WTC11 (cell line): ENCODE measurements around the gene MAP1LC3A. TPM values are rescaled to one million over a fixed set of nuclear protein-coding genes. Genes with fewer than 3 reads are reported as not detected.

ENCODE experiments used
- ATAC-seq: fragments of 200-7000 bp; cut with Tn5 transposase; 2 replicates; pipeline ENCODE4 v1.10.0; 2021; ENCODE audit warnings: mild to moderate bottlenecking, moderate library complexity
- CTCF ChIA-PET: fragments of 300-600 bp; sonication (Branson Sonifier 250); formaldehyde crosslinking; loops from one replicate; lab custom pipeline; 2021; ENCODE audit warnings: antibody characterized with exemption; lab: Charles Lee
- POLR2A ChIA-PET: fragments of 350-600 bp; sonication (Branson Sonifier 250); formaldehyde crosslinking; loops from one replicate; lab custom pipeline; 2021; ENCODE audit warnings: antibody characterized with exemption; lab: Charles Lee
- DNase-seq: peaks from one replicate; pipeline ENCODE4 v3.0.0; 2021; ENCODE audit warnings: low spot score
- H3K27ac Mint-ChIP-seq: 2 replicates; pipeline ENCODE4 v1.8.0; 2021; ENCODE audit warnings: mixed read lengths
- H3K27me3 Mint-ChIP-seq: 2 replicates; pipeline ENCODE4 v1.8.0; 2021; ENCODE audit warnings: low read depth, mild to moderate bottlenecking, moderate library complexity, mixed read lengths
- H3K36me3 Mint-ChIP-seq: 2 replicates; pipeline ENCODE4 v1.8.0; 2021; ENCODE audit warnings: mixed read lengths
- H3K4me1 Mint-ChIP-seq: 2 replicates; pipeline ENCODE4 v1.8.0; 2022; ENCODE audit warnings: mixed read lengths
- H3K4me3 Mint-ChIP-seq: 2 replicates; pipeline ENCODE4 v1.8.0; 2021; ENCODE audit warnings: mild to moderate bottlenecking, moderate library complexity, mixed read lengths
- H3K9me3 Mint-ChIP-seq: 2 replicates; pipeline ENCODE4 v1.8.0; 2021; ENCODE audit warnings: mixed read lengths
- ATF2 ChIP-seq: sonication (generic); formaldehyde crosslinking; IDR thresholded peaks from 2 replicates; pipeline ENCODE4 v1.8.1; 2022; ENCODE audit warnings: low read depth, missing genetic modification reagents, borderline replicate concordance
- ATF6 ChIP-seq: sonication (generic); formaldehyde crosslinking; IDR thresholded peaks from 2 replicates; pipeline ENCODE4 v1.8.1; 2023; ENCODE audit warnings: mild to moderate bottlenecking, missing genetic modification reagents
- CBFB ChIP-seq: sonication (generic); formaldehyde crosslinking; IDR thresholded peaks from 2 replicates; pipeline ENCODE4 v1.8.1; 2022; ENCODE audit warnings: mild to moderate bottlenecking, low read depth, missing genetic modification reagents
- GABPB1 ChIP-seq: sonication (generic); formaldehyde crosslinking; IDR thresholded peaks from 2 replicates; pipeline ENCODE4 v1.8.1; 2023; ENCODE audit warnings: mild to moderate bottlenecking, missing genetic modification reagents
- GRHL2 ChIP-seq: fragments of 250-450 bp; sonication (Bioruptor Pico); IDR thresholded peaks from 2 replicates; pipeline ENCODE4 v1.8.0; 2022; ENCODE audit warnings: mild to moderate bottlenecking, moderate library complexity; ENCODE audit not compliant: insufficient replicate concordance, severe bottlenecking
- IRF2 ChIP-seq: sonication (generic); formaldehyde crosslinking; IDR thresholded peaks from 2 replicates; pipeline ENCODE4 v1.8.0; 2022; ENCODE audit warnings: low read depth, missing genetic modification reagents, borderline replicate concordance
- JAZF1 ChIP-seq: fragments of 250-450 bp; sonication (Bioruptor Pico); IDR thresholded peaks from 2 replicates; pipeline ENCODE4 v1.9.0; 2021; ENCODE audit warnings: moderate library complexity, mild to moderate bottlenecking, inconsistent platforms
- MAX ChIP-seq: sonication (generic); formaldehyde crosslinking; IDR thresholded peaks from 2 replicates; pipeline ENCODE4 v1.8.0; 2022; ENCODE audit warnings: mild to moderate bottlenecking, missing genetic modification reagents
- MXD4 ChIP-seq: fragments of 250-450 bp; sonication (Bioruptor Pico); IDR thresholded peaks from 2 replicates; pipeline ENCODE4 v1.8.0; 2021; ENCODE audit warnings: mild to moderate bottlenecking, moderate library complexity, borderline replicate concordance
- NR1H2 ChIP-seq: sonication (generic); formaldehyde crosslinking; IDR thresholded peaks from 2 replicates; pipeline ENCODE4 v1.9.0; 2021; ENCODE audit warnings: mild to moderate bottlenecking, moderate library complexity, missing genetic modification reagents
- NR3C1 ChIP-seq: sonication (generic); formaldehyde crosslinking; conservative IDR thresholded peaks from 2 replicates; pipeline ENCODE4 v1.8.1; 2023; ENCODE audit warnings: low read depth, mild to moderate bottlenecking, missing genetic modification reagents
- PREB ChIP-seq: sonication (generic); formaldehyde crosslinking; IDR thresholded peaks from 2 replicates; pipeline ENCODE4 v1.8.1; 2022; ENCODE audit warnings: mild to moderate bottlenecking, missing genetic modification reagents, moderate library complexity, borderline replicate concordance
- SMAD4 ChIP-seq: sonication (generic); formaldehyde crosslinking; IDR thresholded peaks from 2 replicates; pipeline ENCODE4 v1.8.0; 2022; ENCODE audit warnings: mild to moderate bottlenecking, missing genetic modification reagents
- ZBTB21 ChIP-seq: sonication (generic); formaldehyde crosslinking; IDR thresholded peaks from 2 replicates; pipeline ENCODE4 v1.8.1; 2023; ENCODE audit warnings: mild to moderate bottlenecking, missing genetic modification reagents, borderline replicate concordance
- ZBTB43 ChIP-seq: sonication (generic); formaldehyde crosslinking; IDR thresholded peaks from 2 replicates; pipeline ENCODE4 v1.8.1; 2023; ENCODE audit warnings: mild to moderate bottlenecking, missing genetic modification reagents
- ZNF219 ChIP-seq: sonication (generic); formaldehyde crosslinking; IDR thresholded peaks from 2 replicates; pipeline ENCODE4 v1.8.0; 2023; ENCODE audit warnings: missing genetic modification reagents, mild to moderate bottlenecking, borderline replicate concordance
- ZNF232 ChIP-seq: sonication (generic); formaldehyde crosslinking; IDR thresholded peaks from 2 replicates; pipeline ENCODE4 v1.8.0; 2022; ENCODE audit warnings: mild to moderate bottlenecking, missing genetic modification reagents
- ZNF423 ChIP-seq: fragments of 250-450 bp; sonication (Bioruptor Pico); IDR thresholded peaks from 2 replicates; pipeline ENCODE4 v2.1.2; 2022; ENCODE audit warnings: mild to moderate bottlenecking, moderate library complexity
- total RNA-seq: library from RNA; stranded (reverse); gene quantifications from 3 replicates; pipeline ENCODE4 v1.2.3, GENCODE V29; 2021
- TF ChIP-seq, protein P1 (sequence below): sonication (generic); formaldehyde crosslinking; IDR thresholded peaks from 2 replicates; pipeline ENCODE4 v1.8.0; 2023; ENCODE audit warnings: mild to moderate bottlenecking, missing genetic modification reagents

MAP1LC3A gene
- total RNA-seq, 1 experiment from 2014 or later: 7.5 TPM

DNA sequence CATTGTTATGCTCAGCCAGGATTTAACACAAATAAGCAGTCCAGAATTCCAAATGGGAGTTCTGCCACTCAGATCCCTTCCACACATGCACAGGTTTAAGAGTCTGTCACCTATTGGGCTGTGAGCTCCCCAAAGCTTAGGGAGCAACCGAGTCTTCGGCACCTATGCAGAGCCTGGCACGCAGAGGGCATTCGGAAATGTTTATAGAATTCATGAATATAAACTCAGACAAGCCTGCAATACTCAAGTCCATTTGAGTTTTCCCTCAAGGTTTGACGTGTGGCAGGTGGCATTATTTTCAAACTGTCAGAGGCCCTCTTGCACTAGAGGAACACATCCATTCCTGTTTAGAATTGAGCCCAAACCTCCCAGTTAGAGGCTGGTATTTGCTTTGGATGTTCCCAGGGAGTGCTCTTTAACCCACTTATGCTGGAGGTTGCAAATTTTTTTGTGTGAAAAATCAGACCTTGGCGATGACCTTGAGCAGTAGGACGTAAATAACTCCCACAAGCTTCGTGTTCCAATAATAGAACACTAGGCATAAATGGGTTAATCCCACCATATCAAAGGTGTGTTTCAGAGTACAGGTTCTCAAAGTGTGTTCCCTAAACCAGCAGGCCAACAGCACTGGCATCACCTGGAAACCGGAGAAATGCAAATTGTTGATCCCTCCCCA is 28.1 kb downstream of the MAP1LC3A start:
- no peak overlapping the region for H3K4me3 Mint-ChIP-seq
- ATAC-seq: no peak
- CTCF ChIA-PET: no interaction called here
- H3K36me3 Mint-ChIP-seq: peaks cover 3% of the 10 kb centered on the region; the same call in 1 of the 2 replicates
- H3K27me3 Mint-ChIP-seq: no peaks in the 10 kb centered on the region
- H3K4me1 Mint-ChIP-seq: no peaks in the 10 kb centered on the region
- no peaks in the 10 kb centered on the region for H3K9me3 Mint-ChIP-seq
- no peak for DNase-seq
- POLR2A ChIA-PET: no interaction called here
- TF ChIP-seq NR1H2 (CRISPR knock-in tag) (no peak), ATF2 (CRISPR knock-in tag) (no peak), GRHL2 (no peak), ZNF219 (CRISPR knock-in tag) (no peak), ATF6 (CRISPR knock-in tag) (no peak), SMAD4 (CRISPR knock-in tag) (no peak), JAZF1 (no peak), ZBTB21 (CRISPR knock-in tag) (no peak), GABPB1 (CRISPR knock-in tag) (no peak; the same call in 1 of the 2 replicates), ZNF232 (CRISPR knock-in tag) (no peak), NR3C1 (no peak), PREB (CRISPR knock-in tag) (no peak), CBFB (CRISPR knock-in tag) (no peak), ZBTB43 (CRISPR knock-in tag) (no peak), MXD4 (CRISPR knock-in tag) (no peak), IRF2 (no peak), MAX (CRISPR knock-in tag) (no peak), ZNF423 (CRISPR knock-in tag) (no peak)
- TF ChIP-seq, protein P1, sequence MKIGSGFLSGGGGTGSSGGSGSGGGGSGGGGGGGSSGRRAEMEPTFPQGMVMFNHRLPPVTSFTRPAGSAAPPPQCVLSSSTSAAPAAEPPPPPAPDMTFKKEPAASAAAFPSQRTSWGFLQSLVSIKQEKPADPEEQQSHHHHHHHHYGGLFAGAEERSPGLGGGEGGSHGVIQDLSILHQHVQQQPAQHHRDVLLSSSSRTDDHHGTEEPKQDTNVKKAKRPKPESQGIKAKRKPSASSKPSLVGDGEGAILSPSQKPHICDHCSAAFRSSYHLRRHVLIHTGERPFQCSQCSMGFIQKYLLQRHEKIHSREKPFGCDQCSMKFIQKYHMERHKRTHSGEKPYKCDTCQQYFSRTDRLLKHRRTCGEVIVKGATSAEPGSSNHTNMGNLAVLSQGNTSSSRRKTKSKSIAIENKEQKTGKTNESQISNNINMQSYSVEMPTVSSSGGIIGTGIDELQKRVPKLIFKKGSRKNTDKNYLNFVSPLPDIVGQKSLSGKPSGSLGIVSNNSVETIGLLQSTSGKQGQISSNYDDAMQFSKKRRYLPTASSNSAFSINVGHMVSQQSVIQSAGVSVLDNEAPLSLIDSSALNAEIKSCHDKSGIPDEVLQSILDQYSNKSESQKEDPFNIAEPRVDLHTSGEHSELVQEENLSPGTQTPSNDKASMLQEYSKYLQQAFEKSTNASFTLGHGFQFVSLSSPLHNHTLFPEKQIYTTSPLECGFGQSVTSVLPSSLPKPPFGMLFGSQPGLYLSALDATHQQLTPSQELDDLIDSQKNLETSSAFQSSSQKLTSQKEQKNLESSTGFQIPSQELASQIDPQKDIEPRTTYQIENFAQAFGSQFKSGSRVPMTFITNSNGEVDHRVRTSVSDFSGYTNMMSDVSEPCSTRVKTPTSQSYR (CRISPR knock-in tag): no peak
- peak overlapping the region; percentile 27; the same call in 1 of the 2 replicates for H3K27ac Mint-ChIP-seq
